Keratinocyte (primary cell): Measurements from ENCODE around the gene FAM20B. TPM values are rescaled to one million over a fixed set of nuclear protein-coding genes. Genes with fewer than 3 reads are reported as not detected.

Source experiments
- DNase-seq: peaks from one replicate; pipeline ENCODE4 v3.0.0-alpha.2; 2011; ENCODE audit warnings: low read depth, missing footprints, low spot score
- FAIRE-seq: peaks from 2 replicates; lab custom pipeline; 2011; peaks lifted over from hg19 to GRCh38; lab: Jason Lieb, UNC
- H2AFZ ChIP-seq: 2 replicates; pipeline ENCODE4 v1.6.0; 2012; ENCODE audit warnings: low read length, control low read depth, inconsistent platforms; ENCODE audit not compliant: control insufficient read depth
- H3K27ac ChIP-seq: 2 replicates; pipeline ENCODE4 v1.5.1; 2011; ENCODE audit warnings: low read length; ENCODE audit not compliant: control insufficient read depth, insufficient read depth
- H3K27me3 ChIP-seq: 3 replicates; pipeline ENCODE4 v1.6.0; 2011; ENCODE audit warnings: low read length; ENCODE audit not compliant: control insufficient read depth, insufficient read depth; ENCODE audit errors: extremely low read depth
- H3K36me3 ChIP-seq, 2 experiments: 2 replicates in 1 of 2; 3 replicates in 1 of 2; pipeline ENCODE4 v1.5.1; 2011; ENCODE audit warnings: low read length in 2 of 2, mild to moderate bottlenecking in 1 of 2; ENCODE audit not compliant: control insufficient read depth in 2 of 2, insufficient read depth in 2 of 2; ENCODE audit errors: extremely low read depth in 1 of 2
- H3K4me1 ChIP-seq: 3 replicates; pipeline ENCODE4 v1.5.1; 2011; ENCODE audit warnings: low read length; ENCODE audit not compliant: control insufficient read depth, insufficient read depth; ENCODE audit errors: extremely low read depth
- H3K4me2 ChIP-seq: 3 replicates; pipeline ENCODE4 v1.6.0; 2011; ENCODE audit warnings: low read depth, low read length; ENCODE audit not compliant: control insufficient read depth, insufficient read depth; ENCODE audit errors: extremely low read depth
- H3K4me3 ChIP-seq, 3 experiments: fragments of 200-600 bp in 1 of 3; sonication (generic) in 1 of 3; 2 replicates in 2 of 3; 3 replicates in 1 of 3; pipeline ENCODE4 v1.5.1; 2011 to 2016; ENCODE audit warnings: low read length in 3 of 3, mild to moderate bottlenecking in 3 of 3, control low read depth in 2 of 3, inconsistent platforms in 1 of 3, low read depth in 1 of 3, mixed read lengths in 1 of 3, mixed run types in 1 of 3, moderate library complexity in 1 of 3; ENCODE audit not compliant: control insufficient read depth in 2 of 3, insufficient read depth in 2 of 3; ENCODE audit errors: extremely low read depth in 1 of 3
- H3K79me2 ChIP-seq: 2 replicates; pipeline ENCODE4 v1.6.0; 2012; ENCODE audit warnings: low read length; ENCODE audit not compliant: control insufficient read depth, insufficient read depth
- H3K9ac ChIP-seq: 3 replicates; pipeline ENCODE4 v1.6.0; 2011; ENCODE audit warnings: low read length; ENCODE audit not compliant: control insufficient read depth, insufficient read depth; ENCODE audit errors: extremely low read depth
- H3K9me1 ChIP-seq: 3 replicates; pipeline ENCODE4 v1.6.0; 2011; ENCODE audit warnings: low read length; ENCODE audit not compliant: control insufficient read depth, insufficient read depth; ENCODE audit errors: extremely low read depth
- H3K9me3 ChIP-seq: 2 replicates; pipeline ENCODE4 v1.5.1; 2012; ENCODE audit warnings: low read depth, low read length; ENCODE audit not compliant: control insufficient read depth
- H4K20me1 ChIP-seq: 3 replicates; pipeline ENCODE4 v1.6.0; 2011; ENCODE audit warnings: low read length; ENCODE audit not compliant: control insufficient read depth, insufficient read depth; ENCODE audit errors: extremely low read depth
- CTCF ChIP-seq, 3 experiments: IDR thresholded peaks in 1 of 3; conservative IDR thresholded peaks in 1 of 3; optimal IDR thresholded peaks in 1 of 3; 2 replicates in 2 of 3; 3 replicates in 1 of 3; pipeline versions ENCODE3 to v1.5.1; 2011; ENCODE audit warnings: low read length in 3 of 3, mild to moderate bottlenecking in 3 of 3, moderate library complexity in 2 of 3, control low read depth in 1 of 3, inconsistent platforms in 1 of 3; ENCODE audit not compliant: insufficient read depth in 2 of 3; ENCODE audit errors: extremely low read depth in 1 of 3
- EZH2 ChIP-seq: IDR thresholded peaks from one replicate; pipeline ENCODE4 v1.6.1; 2012; ENCODE audit warnings: inconsistent platforms, mild to moderate bottlenecking, low read length, moderate library complexity
- dilution Hi-C: fragments of 300-500 bp; cut with MboI; formaldehyde crosslinking; loops from one replicate; pipeline ENCODE4 v1.7.0; 2020; ENCODE audit warnings: low sequenced_read_pairs; ENCODE audit not compliant: extremely low pct_ligation_motif_present
- polyA plus RNA-seq, 5 experiments: library from polyadenylated mRNA; depleted of rRNA in 3 of 5; stranded (reverse) in 3 of 5; stranded (forward) in 1 of 5; unstranded in 1 of 5; fragments of >200 nt; gene quantifications; 1 replicate in 1 of 5; 2 replicates in 3 of 5; 3 replicates in 1 of 5; pipeline versions ENCODE4 v1.2.1 to v1.2.3, GENCODE V29; 2011 to 2012; ENCODE audit warnings: missing spikeins in 2 of 5, low read depth in 1 of 5, low replicate concordance in 1 of 5

Gene FAM20B
- polyA plus RNA-seq, 1 donor (not counting 4 experiments of a cell fraction or from before 2014, with no cell fraction given) = 20.1 TPM

GRCh38 chr1:179081687-179082332 is 56.1 kb downstream of the FAM20B start, which contains the start of gene TOR3A:
TSS of gene TOR3A (plus strand) at chr1:179082070. CDS start at chr1:179082129, 59 bp downstream.
- no peak for FAIRE-seq
- H2AFZ ChIP-seq = peak within 1 kb of the TSS; percentile 80

GRCh38 chr1:179082333-179082998 is 56.8 kb downstream of the FAM20B start:
- no peak for DNase-seq
- no peaks in the 10 kb centered on the region for H3K9me1 ChIP-seq
- H3K4me1 ChIP-seq = peaks cover 17% of the 10 kb centered on the region
- peak overlapping the region; percentile 87 for H3K9ac ChIP-seq
- H2AFZ ChIP-seq = peak overlapping the region; percentile 80
- peak in 1 of 3 experiments; percentile 1 for TF ChIP-seq CTCF (optimal IDR thresholded peaks at IDR 0.05 in 1 of 3, IDR thresholded peaks at IDR 0.05 in 1 of 3, conservative IDR thresholded peaks at IDR 0.05 in 1 of 3; ENCODE audit: extremely low read depth in 1 of 3, insufficient read depth in 2 of 3, low read length in 3 of 3)
- no peak for TF ChIP-seq EZH2
- dilution Hi-C loops = no loop called here
- H3K79me2 ChIP-seq = peaks cover 19% of the 10 kb centered on the region
- FAIRE-seq = no peak
- peak overlapping the region; percentile 97 for H3K4me2 ChIP-seq
- H3K36me3 ChIP-seq = peaks cover 0 to 12% of the 10 kb centered on the region in 2 experiments
- peak overlapping the region; percentile 81 for H3K27ac ChIP-seq
- no peaks in the 10 kb centered on the region for H3K27me3 ChIP-seq
- H3K4me3 ChIP-seq = peak overlapping the region; percentile 84 to 94 (median 91)
- no peaks in the 10 kb centered on the region for H3K9me3 ChIP-seq
- H4K20me1 ChIP-seq = no peaks in the 10 kb centered on the region

More at GRCh38 chr1:179081687-179082332, 56.1 kb downstream of the FAM20B start, which contains the start of gene TOR3A:
- Histone ChIP-seq H4K20me1 (no peaks in the 10 kb centered on the region), H3K79me2 (peaks cover 19% of the 10 kb centered on the region), H3K9me1 (no peaks in the 10 kb centered on the region), H3K4me3 (peak within 1 kb of the TSS; percentile 84 to 94 (median 91)), H3K4me2 (peak within 1 kb of the TSS; percentile 97), H3K27me3 (no peaks in the 10 kb centered on the region), H3K27ac (peak within 1 kb of the TSS; percentile 81), H3K9ac (peak within 1 kb of the TSS; percentile 87), H3K36me3 (peaks cover 0 to 7% of the 10 kb centered on the region in 2 experiments), H3K4me1 (peaks cover 17% of the 10 kb centered on the region), H3K9me3 (no peaks in the 10 kb centered on the region)
- TF ChIP-seq EZH2 = no peak
- peak in 1 of 3 experiments; percentile 2 for TF ChIP-seq CTCF (optimal IDR thresholded peaks at IDR 0.05 in 1 of 3, IDR thresholded peaks at IDR 0.05 in 1 of 3, conservative IDR thresholded peaks at IDR 0.05 in 1 of 3; ENCODE audit: extremely low read depth in 1 of 3, insufficient read depth in 2 of 3, low read length in 3 of 3)
- dilution Hi-C loops = no loop called here
- peak; percentile 62 for DNase-seq
